ENCODE measurements around the gene SMYD4.

GRCh38 chr17:1731194-1731506 lies 98.6 kb downstream of the SMYD4 start:
- TF ChIP-seq CTCF (IDR thresholded peaks at IDR 0.05) (no peak), POLR2A (IDR thresholded peaks at IDR 0.05) (no peak)

Data from tibial nerve (tissue), 3 donors.